GM19025 (cell line): ENCODE data around the gene SSPN.

Source experiments
- ATAC-seq: cut with Tn5 transposase; IDR thresholded peaks from one replicate; pipeline ENCODE4 v1.9.1; 2021; ENCODE audit warnings: mild to moderate bottlenecking, low read depth, moderate library complexity; ENCODE audit not compliant: unreplicated experiment

SSPN gene

GRCh38 chr12:26252946-26253345 is 57.6 kb downstream of the SSPN start:
- ATAC-seq = no peak

- ATAC-seq = no peak
These were observed 60.7 kb downstream of the SSPN start for GRCh38 chr12:26255893-26256645.

DNA sequence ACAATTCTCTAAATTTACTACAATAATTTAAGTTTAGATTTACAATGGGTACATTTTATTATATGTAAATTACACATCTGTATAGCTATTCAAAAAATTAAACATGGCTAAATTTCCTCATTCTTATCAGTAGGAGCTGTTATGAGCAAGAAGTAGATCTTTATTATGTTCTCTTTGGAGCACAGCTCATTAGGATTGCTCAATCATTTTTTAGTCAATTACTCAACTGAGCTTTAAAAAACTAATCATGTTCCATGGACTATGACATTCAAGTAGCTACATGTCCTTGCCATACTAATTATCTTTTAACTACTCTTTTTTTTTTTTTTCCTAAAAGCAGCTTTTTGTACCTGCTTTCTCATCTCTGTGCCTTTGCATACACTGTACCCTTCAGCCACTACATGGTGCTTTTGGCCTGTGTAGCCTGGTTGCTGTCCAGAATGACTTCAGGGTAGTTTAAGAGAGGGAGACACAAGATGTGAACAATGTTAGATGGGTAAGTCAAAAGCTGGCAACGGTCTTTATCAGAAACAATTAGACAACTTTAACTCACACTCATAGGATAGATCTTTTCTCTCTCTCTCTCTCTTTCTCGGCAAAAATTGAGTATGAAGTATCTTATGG is 69.0 kb downstream of the SSPN start:
- ATAC-seq = no peak

DNA sequence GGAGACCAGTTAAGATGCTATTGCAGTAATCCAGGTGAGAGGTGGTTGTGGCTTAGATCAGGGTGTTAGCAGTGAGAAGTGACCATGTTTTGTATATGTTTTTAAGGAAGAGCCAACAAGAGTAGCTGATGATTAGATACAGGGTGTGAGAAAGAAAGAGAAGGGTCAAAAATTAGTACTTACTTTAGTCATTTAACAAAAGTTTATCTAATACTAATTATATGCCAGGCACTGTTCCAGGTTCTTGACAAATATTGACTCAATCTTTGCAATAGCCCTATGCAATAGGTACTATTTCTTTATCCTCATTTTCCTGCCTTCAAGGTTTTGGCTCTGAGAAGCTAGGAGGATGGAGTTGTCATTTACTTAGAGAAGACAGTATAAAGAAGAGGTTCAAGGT is 70.2 kb downstream of the SSPN start:
- ATAC-seq = no peak

DNA sequence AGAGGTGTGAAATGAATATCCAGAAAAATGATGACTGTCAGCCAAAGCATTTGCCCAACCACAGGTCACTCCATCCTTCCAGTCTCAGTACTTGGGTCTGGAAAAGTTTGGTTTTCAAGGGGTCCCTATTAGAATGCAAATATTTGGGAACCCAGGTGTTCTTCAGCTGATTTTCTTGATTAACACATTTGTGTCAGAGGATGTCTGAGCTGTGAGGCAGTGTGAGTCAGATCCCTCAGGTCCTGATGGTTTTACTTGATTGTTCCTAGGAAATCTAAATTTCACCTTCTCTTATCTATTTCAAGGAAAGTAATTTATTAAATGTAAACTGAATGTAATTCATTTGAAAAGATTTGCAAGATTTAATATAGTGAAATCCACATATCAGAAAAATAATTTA is 71.5 kb downstream of the SSPN start:
- ATAC-seq = no peak

DNA sequence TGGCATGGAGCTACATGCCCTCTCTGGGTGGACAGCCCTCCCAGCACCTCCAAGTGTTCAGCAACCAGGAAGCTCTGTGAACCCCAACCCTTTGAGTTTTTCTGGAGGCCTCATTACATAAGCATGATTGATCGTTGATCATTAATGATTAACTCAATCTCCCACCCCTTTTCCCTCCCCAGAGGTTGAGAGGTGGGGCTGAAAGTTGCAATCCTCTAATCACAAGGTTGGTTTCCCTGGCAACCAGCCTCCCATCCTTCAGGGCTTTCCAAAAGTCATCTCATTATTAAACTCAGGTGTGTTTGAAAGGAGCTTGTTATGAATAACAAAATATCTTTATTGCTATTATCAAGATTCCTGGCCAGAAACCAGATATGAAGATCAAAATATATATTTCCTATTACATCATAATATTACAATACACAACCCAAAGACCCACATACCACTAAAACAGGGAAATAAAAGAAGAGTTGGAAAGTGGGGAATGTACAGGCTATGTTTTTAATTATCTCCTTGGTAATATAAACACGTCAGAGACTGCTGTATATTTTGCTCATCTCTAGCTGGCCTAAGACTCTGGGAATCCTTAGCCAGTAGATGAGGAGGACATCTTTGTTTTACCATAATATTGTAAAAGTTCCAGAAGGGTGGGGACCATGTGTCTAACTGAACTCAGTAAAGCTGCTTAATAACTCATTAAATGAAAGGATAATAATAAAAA is 73.6 kb downstream of the SSPN start:
- ATAC-seq = no peak

GRCh38 chr12:26269562-26270284 is 74.3 kb downstream of the SSPN start:
- no peak for ATAC-seq

- no peak for ATAC-seq
These were observed 75.7 kb downstream of the SSPN start for GRCh38 chr12:26271024-26271423.

DNA sequence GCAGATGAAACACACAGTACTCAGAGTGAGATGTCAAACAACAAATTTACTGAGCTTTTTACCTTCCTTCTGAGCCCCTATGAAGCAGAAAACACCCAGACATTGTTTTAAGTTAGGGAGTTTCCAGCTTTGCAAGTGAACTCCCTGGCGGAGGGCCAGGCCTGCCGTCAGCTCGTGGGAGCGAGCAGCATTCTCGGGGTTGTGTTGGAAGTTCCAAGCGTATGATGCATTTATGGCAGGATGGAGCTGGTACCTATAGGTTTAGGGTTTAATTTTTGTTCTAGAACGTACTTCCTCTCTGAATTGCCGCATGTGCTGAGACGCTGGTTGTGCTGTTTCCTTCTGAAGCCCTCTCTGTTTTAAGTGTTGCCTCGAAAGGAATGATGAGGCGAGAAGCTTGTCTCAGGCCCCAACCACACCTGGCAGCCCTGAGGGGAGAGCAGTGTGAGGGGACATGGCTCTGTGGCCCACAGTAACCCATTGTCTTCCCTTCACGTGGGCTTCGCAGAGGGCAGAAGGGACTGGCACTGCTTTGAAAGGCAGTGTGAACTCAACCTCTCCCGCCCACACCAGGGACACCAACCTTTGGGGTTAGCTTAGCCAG is 76.6 kb downstream of the SSPN start:
- ATAC-seq = no peak

- ATAC-seq = no peak
These were observed 77.5 kb downstream of the SSPN start for GRCh38 chr12:26272851-26273250.

GRCh38 chr12:26273811-26274210 is 78.4 kb downstream of the SSPN start:
- no peak for ATAC-seq

- peak; percentile 96 for ATAC-seq
These were observed 79.3 kb downstream of the SSPN start for GRCh38 chr12:26274441-26275312.

- no peak for ATAC-seq
These were observed 80.1 kb downstream of the SSPN start for GRCh38 chr12:26275313-26276131.

DNA sequence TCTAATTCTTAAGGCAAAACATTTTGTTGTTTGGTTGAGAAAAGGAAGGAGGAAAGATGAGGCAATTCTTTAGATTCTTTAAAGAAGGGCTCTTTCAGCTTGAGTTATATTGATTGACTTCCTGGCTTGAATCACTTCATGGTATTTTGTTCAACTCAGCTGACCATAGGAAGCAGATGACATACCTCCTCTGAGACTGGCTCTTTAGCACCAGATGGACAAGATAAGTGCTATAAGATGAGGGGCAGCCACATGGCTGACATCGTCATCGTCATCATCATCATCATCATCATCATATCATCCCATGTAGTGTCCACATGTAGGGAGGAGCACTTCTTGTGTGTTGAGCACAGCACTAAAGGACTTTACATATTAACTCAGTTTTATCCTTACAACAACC is 81.3 kb downstream of the SSPN start:
- no peak for ATAC-seq

GRCh38 chr12:26277506-26278246 is 82.3 kb downstream of the SSPN start:
- ATAC-seq = no peak

GRCh38 chr12:26278266-26278665 is 82.9 kb downstream of the SSPN start:
- no peak for ATAC-seq

- ATAC-seq = no peak
These were observed 83.3 kb downstream of the SSPN start for GRCh38 chr12:26278666-26279065.

DNA sequence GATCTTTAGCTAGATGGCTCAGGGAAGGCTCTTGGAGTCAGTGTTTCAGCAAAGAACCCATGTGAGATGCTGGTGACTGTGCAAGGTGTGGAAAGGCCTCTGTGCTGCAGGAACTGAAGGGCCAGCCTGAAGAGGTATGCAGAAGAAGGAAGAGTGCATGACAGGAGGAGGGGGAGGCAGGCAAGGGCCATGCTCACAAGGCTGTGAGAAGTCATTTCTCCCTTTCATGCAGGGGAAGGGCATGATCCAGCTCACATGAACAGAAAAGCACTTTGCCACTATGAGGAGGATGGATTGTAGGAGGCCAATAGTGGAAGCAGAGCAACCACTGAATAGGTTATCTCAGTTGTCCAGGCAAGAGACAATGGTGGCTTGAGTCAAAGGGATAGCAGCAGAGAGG is 83.7 kb downstream of the SSPN start:
- ATAC-seq = no peak
